Heart left ventricle (tissue), 13 donors: ENCODE results near the gene TRIP4.

Experiments used
- POLR2A ChIP-seq, 2 donors: fragments of 450-650 bp; IDR thresholded peaks; one replicate each; pipeline ENCODE4 v1.6.1; 2017; ENCODE audit warnings: antibody characterized with exemption in 2 of 2, mild to moderate bottlenecking in 2 of 2, moderate library complexity in 2 of 2
- TF ChIP-seq, protein P1 (sequence below), 12 donors: fragments of 200-600 bp; sonication (generic) in 4 of 12; IDR thresholded peaks; one replicate each; pipeline versions ENCODE4 v1.5.0 to v1.8.0; 2018 to 2022; ENCODE audit warnings: antibody characterized with exemption in 12 of 12, mild to moderate bottlenecking in 5 of 12
- donor health status: ischemic (EF 13 %, LVEDD 7.1; RV severe dilation, severe dysfunction).
- donor health status: DM: no; HTN: yes; CAD: no.
- donor health status: DM: no; HTN: no; CAD: no.
- donor health status: ischemic (EF 25% LVEDD 6.9; RV normal size, moderate dysfunction).
- donor health status: ischemic (EF 25% LVEDD 5.7; RV mildly dilated, moderate dysfunction).
- donor health status: ischemic (EF 35%, LVEDD 5.7; RV mildly dilated, moderate dysfunction).
- donor health status: nonischemic (EF 11% LVEDD 7.7; RV severe dilation, severe dysfunction).
- donor health status: DM: yes; HTN: yes; CAD: no.
- donor health status: PGD.
- donor health status: ischemic (EF 29% LVEDD 5.4; RV normal size, mild dysfunction).
- donor health status: nonischemic (EF 23%, LVEDD 6.1; RV moderate dilation, normal function).

- TF ChIP-seq, protein P1, sequence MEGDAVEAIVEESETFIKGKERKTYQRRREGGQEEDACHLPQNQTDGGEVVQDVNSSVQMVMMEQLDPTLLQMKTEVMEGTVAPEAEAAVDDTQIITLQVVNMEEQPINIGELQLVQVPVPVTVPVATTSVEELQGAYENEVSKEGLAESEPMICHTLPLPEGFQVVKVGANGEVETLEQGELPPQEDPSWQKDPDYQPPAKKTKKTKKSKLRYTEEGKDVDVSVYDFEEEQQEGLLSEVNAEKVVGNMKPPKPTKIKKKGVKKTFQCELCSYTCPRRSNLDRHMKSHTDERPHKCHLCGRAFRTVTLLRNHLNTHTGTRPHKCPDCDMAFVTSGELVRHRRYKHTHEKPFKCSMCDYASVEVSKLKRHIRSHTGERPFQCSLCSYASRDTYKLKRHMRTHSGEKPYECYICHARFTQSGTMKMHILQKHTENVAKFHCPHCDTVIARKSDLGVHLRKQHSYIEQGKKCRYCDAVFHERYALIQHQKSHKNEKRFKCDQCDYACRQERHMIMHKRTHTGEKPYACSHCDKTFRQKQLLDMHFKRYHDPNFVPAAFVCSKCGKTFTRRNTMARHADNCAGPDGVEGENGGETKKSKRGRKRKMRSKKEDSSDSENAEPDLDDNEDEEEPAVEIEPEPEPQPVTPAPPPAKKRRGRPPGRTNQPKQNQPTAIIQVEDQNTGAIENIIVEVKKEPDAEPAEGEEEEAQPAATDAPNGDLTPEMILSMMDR (IDR thresholded peaks at IDR 0.05): no peak
- no peak for TF ChIP-seq POLR2A (IDR thresholded peaks at IDR 0.05)
Measured at GRCh38 chr15:64398575-64398974, 10.9 kb downstream of the TRIP4 start.
